ENCODE results near the gene P2RX5. TPM values are rescaled to one million over a fixed set of nuclear protein-coding genes. Genes with fewer than 3 reads are reported as not detected.

The P2RX5 gene
- total RNA-seq, result 0.32 and 1.4 TPM in 2 replicates

DNA sequence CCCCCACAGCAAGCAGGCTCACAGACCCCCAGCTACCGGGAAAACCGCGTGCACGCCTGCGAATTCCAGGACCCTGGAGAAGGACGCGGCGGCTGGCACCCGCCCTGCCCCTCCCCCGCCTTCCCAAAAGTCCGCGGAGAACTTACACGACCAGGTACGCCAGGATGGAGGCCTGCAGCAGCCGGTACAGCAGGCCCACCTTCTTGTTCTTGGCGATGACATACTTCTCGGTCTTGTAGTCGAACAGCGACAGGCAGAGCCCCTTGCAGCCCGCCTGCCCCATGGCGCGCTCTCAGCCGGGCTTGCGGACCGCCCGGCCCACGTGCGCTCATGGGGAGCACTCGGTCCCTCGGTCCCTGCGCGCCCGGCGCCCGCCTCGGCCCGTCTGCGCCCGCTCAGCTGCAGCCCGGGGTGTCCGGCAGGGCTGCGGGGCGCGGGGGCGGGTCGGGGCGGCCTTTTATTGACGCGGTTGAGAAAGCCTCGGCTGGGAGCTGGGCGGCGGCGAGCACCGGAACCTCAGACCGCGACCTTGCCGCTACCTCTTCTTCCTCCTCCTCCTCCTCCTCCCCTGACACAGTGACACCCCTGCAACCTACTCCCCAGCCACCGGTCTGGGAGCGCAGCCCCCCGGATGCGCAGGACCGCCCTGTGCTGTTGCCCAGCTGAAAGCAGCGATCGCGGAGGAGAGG is at the start of gene P2RX5:
TSS of gene P2RX5 (minus strand) at position 433 of the 689 bp plus-strand sequence. CDS start at position 283, 150 bp downstream.

DNA sequence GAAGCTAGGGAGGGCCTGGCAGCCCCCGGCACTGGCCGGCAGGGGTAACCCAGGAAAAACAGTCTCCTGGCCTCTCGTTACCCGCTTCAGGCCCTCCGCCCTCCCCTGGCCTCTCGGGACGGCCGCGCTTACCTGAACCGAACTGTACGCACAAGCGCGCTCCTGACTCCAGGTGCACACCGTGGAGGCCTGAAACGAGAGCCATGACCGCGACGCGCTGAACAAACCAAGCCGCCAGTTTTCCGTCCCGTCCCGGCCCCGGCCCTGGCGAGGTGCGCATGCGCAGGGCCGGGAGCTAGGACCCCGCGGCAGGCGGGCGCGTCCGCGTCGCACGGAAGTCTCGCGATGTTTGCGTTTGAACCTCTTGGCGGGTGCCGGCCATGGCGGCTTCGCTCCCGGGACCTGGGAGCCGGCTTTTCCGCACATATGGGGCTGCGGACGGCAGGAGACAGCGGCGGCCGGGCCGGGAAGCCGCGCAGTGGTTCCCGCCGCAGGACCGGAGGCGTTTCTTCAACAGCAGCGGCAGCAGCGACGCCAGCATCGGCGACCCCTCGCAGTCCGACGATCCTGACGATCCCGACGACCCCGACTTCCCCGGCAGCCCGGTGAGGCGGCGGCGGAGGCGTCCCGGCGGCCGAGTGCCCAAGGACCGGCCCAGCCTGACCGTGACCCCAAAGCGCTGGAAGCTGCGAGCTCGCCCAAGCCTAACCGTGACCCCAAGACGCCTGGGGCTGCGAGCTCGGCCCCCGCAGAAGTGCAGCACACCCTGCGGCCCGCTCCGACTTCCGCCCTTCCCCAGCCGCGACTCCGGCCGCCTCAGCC is 27.8 kb upstream of the P2RX5 start, which contains the start of gene HASPIN:
TSS of gene HASPIN (plus strand) at position 348 of the 822 bp plus-strand sequence. CDS start at position 381, 33 bp downstream.

DNA sequence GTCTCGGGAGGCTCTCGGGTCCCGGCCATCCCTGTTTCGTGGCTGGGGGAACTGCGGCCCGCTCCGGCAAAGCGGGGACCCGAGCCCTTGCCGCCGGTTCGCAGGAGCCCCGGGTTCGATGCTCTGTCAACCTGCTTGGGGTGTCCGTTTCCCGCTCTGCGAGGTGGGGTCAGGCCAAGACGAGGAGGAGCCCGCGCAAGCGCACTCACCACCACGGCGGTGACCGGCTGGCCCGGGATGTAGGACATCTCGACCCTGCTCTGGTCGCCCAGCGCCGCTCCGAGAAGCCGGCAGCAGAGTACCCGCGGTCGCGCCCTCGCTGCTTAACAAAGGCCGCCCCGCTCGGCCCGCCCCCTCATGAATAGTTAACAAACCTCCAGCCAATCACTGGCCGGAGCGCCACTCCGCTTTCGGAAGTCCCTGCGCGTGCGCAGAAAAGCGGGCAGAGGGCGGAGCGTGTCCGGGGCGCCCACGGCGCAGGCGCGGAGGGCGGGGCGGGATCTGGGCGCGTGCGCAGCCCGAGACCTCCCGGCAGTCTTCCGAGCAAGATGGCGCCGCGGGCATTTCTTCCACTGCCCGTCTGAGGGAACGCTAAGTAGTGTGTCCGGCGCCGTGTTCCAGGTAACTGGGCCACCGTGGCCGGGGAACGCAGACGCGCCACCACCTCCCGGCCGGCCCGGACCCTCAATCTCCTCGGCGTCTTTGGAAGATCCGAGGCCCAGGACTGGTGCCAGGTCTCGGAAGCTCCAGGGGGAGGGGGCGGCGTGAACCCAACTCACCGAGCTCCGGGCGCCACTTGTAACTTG is 27.5 kb downstream of the P2RX5 start, which contains the start of the genes EMC6 and TAX1BP3:
TSS of gene EMC6 (plus strand) at position 534 of the 806 bp plus-strand sequence. CDS start 335 bp downstream, outside the sequence.
TSS of gene TAX1BP3 (minus strand) at position 300 of the 806 bp plus-strand sequence. CDS start at position 248, 52 bp downstream.

GRCh38 chr17:3636154-3636907 is 59.6 kb downstream of the P2RX5 start, which contains the start of the genes CTNS and SHPK:
Gene CTNS, plus strand, starts transcription at chr17:3636760. Its CDS starts 3,447 bp downstream, at chr17:3640207.
Gene SHPK, minus strand, starts transcription at chr17:3636250. Its CDS starts 31 bp downstream, at chr17:3636219.

Other genes with a start within 250 kb of the P2RX5 start
- gene SPATA22, start 224.3 kb downstream of the P2RX5 start, total RNA-seq, result 0.30 and 1.3 TPM in 2 replicates
- under 0.01 TPM in 1 of 2 replicates, not detected in the other for gene ASPA, start 220.2 kb downstream of the P2RX5 start, total RNA-seq
- under 0.01 TPM in 1 of 2 replicates, not detected in the other for gene TRPV3, start 138.3 kb downstream of the P2RX5 start, total RNA-seq
- gene TRPV1, start 86.7 kb downstream of the P2RX5 start, total RNA-seq, result 0.32 and 0.76 TPM in 2 replicates
- 12.3 and 15.8 TPM in 2 replicates for gene SHPK, start 59.9 kb downstream of the P2RX5 start, total RNA-seq
- 17.9 and 21.7 TPM in 2 replicates for gene CTNS, start 59.4 kb downstream of the P2RX5 start, total RNA-seq
- gene TAX1BP3, start 27.6 kb downstream of the P2RX5 start, total RNA-seq, result 156 and 263 TPM in 2 replicates
- 14.6 and 41.6 TPM in 2 replicates for gene EMC6, start 27.3 kb downstream of the P2RX5 start, total RNA-seq
- 7.5 and 11.7 TPM in 2 replicates for gene HASPIN, start 27.7 kb upstream of the P2RX5 start, total RNA-seq
- gene ITGAE, start 105.0 kb upstream of the P2RX5 start, total RNA-seq, result 27.3 and 28.7 TPM in 2 replicates
- gene NCBP3, start 150.1 kb upstream of the P2RX5 start, total RNA-seq, result 15.9 and 21.6 TPM in 2 replicates
- gene CAMKK1, start 196.9 kb upstream of the P2RX5 start, total RNA-seq, result 3.2 and 3.3 TPM in 2 replicates
- gene P2RX1, start 220.3 kb upstream of the P2RX5 start, total RNA-seq, result not detected in 2 replicates

Measured in epithelial cell of umbilical artery (primary cell).